GM23338 (cell line): ENCODE measurements around the gene ICAM1. TPM values are rescaled to one million over a fixed set of nuclear protein-coding genes. Genes with fewer than 3 reads are reported as not detected.

Experiments used
- ATAC-seq: fragments of 200-7000 bp; cut with Tn5 transposase; 3 replicates; pipeline ENCODE4 v1.9.1; 2020
- DNase-seq: peaks from one replicate; pipeline ENCODE4 v3.0.0-alpha.2; 2015; ENCODE audit warnings: low spot score
- H2AFZ ChIP-seq: fragments of 200-600 bp; sonication (generic); 2 replicates; pipeline ENCODE4 v1.8.0; 2016; ENCODE audit warnings: antibody characterized with exemption, mild to moderate bottlenecking, moderate library complexity
- H3F3A ChIP-seq: fragments of 200-600 bp; sonication (generic); replicated peaks from 2 replicates; pipeline ENCODE4 v1.8.0; 2017; ENCODE audit warnings: antibody characterized with exemption, mixed run types, low read depth
- H3K27ac ChIP-seq: fragments of 200-600 bp; sonication (generic); 2 replicates; pipeline ENCODE4 v1.6.1; 2016; ENCODE audit warnings: low read depth
- H3K27me3 ChIP-seq: fragments of 200-600 bp; sonication (generic); 2 replicates; pipeline ENCODE4 v1.8.0; 2016; ENCODE audit warnings: mild to moderate bottlenecking, mixed run types, moderate library complexity; ENCODE audit not compliant: insufficient read depth
- H3K36me3 ChIP-seq: fragments of 200-600 bp; sonication (generic); 2 replicates; pipeline ENCODE4 v1.8.0; 2016; ENCODE audit warnings: mild to moderate bottlenecking; ENCODE audit not compliant: insufficient read depth
- H3K4me1 ChIP-seq: fragments of 200-600 bp; sonication (generic); 2 replicates; pipeline ENCODE4 v1.8.0; 2016; ENCODE audit warnings: mild to moderate bottlenecking, moderate library complexity; ENCODE audit not compliant: insufficient read depth
- H3K4me2 ChIP-seq: fragments of 200-600 bp; sonication (generic); 2 replicates; pipeline ENCODE4 v1.7.1; 2017; ENCODE audit warnings: mixed run types
- H3K4me3 ChIP-seq: fragments of 200-600 bp; sonication (generic); 2 replicates; pipeline ENCODE4 v1.6.1; 2016; ENCODE audit warnings: mixed run types
- H3K79me2 ChIP-seq: fragments of 200-600 bp; sonication (generic); replicated peaks from 2 replicates; pipeline ENCODE4 v1.8.0; 2017; ENCODE audit warnings: mild to moderate bottlenecking; ENCODE audit not compliant: insufficient read depth
- H3K9me2 ChIP-seq: fragments of 200-600 bp; sonication (generic); 2 replicates; pipeline ENCODE4 v1.8.0; 2017; ENCODE audit not compliant: insufficient read depth
- H4K20me1 ChIP-seq: fragments of 200-600 bp; sonication (generic); replicated peaks from 2 replicates; pipeline ENCODE4 v1.8.0; 2017; ENCODE audit warnings: mild to moderate bottlenecking; ENCODE audit not compliant: insufficient read depth
- H3K27ac Mint-ChIP-seq: 2 replicates; pipeline ENCODE4 v1.8.0; 2020; ENCODE audit warnings: inconsistent platforms, mild to moderate bottlenecking, moderate library complexity, mixed read lengths
- H3K27me3 Mint-ChIP-seq: 3 replicates; pipeline ENCODE4 v1.8.0; 2022; ENCODE audit warnings: low read depth, mild to moderate bottlenecking, moderate library complexity, mixed read lengths, inconsistent platforms; ENCODE audit not compliant: insufficient read depth, poor library complexity
- H3K36me3 Mint-ChIP-seq: 3 replicates; pipeline ENCODE4 v1.8.0; 2021; ENCODE audit warnings: low read depth, mild to moderate bottlenecking, inconsistent platforms, moderate library complexity, mixed read lengths
- H3K4me1 Mint-ChIP-seq: 3 replicates; pipeline ENCODE4 v1.8.0; 2020; ENCODE audit warnings: mild to moderate bottlenecking, inconsistent platforms, mixed read lengths
- H3K4me3 Mint-ChIP-seq: 3 replicates; pipeline ENCODE4 v1.8.0; 2021; ENCODE audit warnings: moderate library complexity, mild to moderate bottlenecking, inconsistent platforms, mixed read lengths
- H3K9me3 Mint-ChIP-seq: 3 replicates; pipeline ENCODE4 v1.8.0; 2020; ENCODE audit warnings: moderate library complexity, mild to moderate bottlenecking, inconsistent platforms, mixed read lengths
- CREB1 ChIP-seq: fragments of 250-450 bp; sonication (Bioruptor Pico); IDR thresholded peaks from 2 replicates; pipeline ENCODE4 v1.5.0; 2020; ENCODE audit warnings: low read depth, mild to moderate bottlenecking, moderate library complexity
- EZH2 ChIP-seq: fragments of 200-600 bp; sonication (generic); IDR thresholded peaks from one replicate; pipeline ENCODE4 v1.8.0; 2017; ENCODE audit warnings: antibody characterized with exemption, mild to moderate bottlenecking, low read depth; ENCODE audit not compliant: unreplicated experiment
- NANOG ChIP-seq: IDR thresholded peaks from 2 replicates; pipeline ENCODE4 v1.6.1; 2016; ENCODE audit warnings: antibody characterized with exemption, borderline replicate concordance
- POLR2AphosphoS5 ChIP-seq: IDR thresholded peaks from 2 replicates; pipeline ENCODE4 v1.6.1; 2016; ENCODE audit warnings: antibody characterized with exemption, low read depth
- ZNF114 ChIP-seq: fragments of 250-450 bp; sonication (Bioruptor Pico); IDR thresholded peaks from 2 replicates; pipeline ENCODE4 v1.5.0; 2020; ENCODE audit warnings: mild to moderate bottlenecking, moderate library complexity
- ZNF331 ChIP-seq: fragments of 250-450 bp; sonication (Bioruptor Pico); IDR thresholded peaks from 2 replicates; pipeline ENCODE4 v1.5.0; 2020; ENCODE audit warnings: low read depth, mild to moderate bottlenecking, moderate library complexity
- polyA plus RNA-seq: library from polyadenylated mRNA; unstranded; fragments of >200 nt; fragmentation: Nextera tagmentation; extraction: Ambion mirVana; gene quantifications from 2 replicates; pipeline ENCODE4 v1.2.1, GENCODE V29; 2016
- total RNA-seq: library from RNA; depleted of rRNA; stranded (reverse); fragments of >200 nt; shearing (Covaris generic); gene quantifications from 2 replicates; pipeline ENCODE4 v1.2.3, GENCODE V29; 2014
- TF ChIP-seq, protein P1 (sequence below), 2 experiments: fragments of 200-600 bp in 1 of 2; sonication (generic) in 1 of 2; conservative IDR thresholded peaks; 2 replicates each; pipeline versions ENCODE4 v1.5.1 to v1.6.1; 2016 to 2017; ENCODE audit warnings: antibody characterized with exemption in 2 of 2, low read depth in 2 of 2, mild to moderate bottlenecking in 2 of 2, moderate library complexity in 1 of 2
- TF ChIP-seq, protein P2 (sequence below): IDR thresholded peaks from 2 replicates; pipeline ENCODE4 v1.6.1; 2016; ENCODE audit warnings: antibody characterized with exemption

ICAM1 gene
- total and polyA plus RNA-seq, 2 experiments from 2014 or later = 1.6 to 3.5 TPM

DNA sequence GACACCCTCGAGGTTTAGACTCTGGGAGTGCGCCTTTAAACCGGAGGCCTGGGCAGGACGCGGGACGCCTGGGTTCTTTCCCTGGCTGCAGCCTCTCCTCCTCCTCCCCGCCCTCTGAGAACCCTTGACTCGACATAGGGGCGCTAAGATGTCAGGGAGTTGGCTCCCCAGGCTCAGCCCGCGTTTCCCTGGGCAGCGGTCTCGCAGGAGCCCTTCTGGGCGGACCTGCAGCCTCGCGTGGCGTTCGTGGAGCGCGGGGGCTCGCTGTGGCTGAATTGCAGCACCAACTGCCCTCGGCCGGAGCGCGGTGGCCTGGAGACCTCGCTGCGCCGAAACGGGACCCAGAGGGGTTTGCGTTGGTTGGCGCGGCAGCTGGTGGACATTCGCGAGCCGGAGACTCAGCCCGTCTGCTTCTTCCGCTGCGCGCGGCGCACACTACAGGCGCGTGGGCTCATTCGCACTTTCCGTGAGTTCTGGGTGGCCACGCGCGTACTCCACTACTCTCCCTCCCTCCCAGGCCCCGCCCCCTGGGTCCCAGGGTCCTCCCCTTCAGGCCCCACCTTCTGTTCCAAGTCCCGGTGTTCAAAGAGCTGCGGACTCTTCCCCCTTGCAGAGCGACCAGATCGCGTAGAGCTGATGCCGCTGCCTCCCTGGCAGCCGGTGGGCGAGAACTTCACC lies 20.1 kb downstream of the ICAM1 start:
- Histone ChIP-seq H3F3A (peaks cover 24% of the 10 kb centered on the region; the same call in 1 of the 2 replicates), H4K20me1 (no peaks in the 10 kb centered on the region; the same call in 1 of the 2 replicates), H3K79me2 (no peaks in the 10 kb centered on the region), H3K9me2 (no peaks in the 10 kb centered on the region), H2AFZ (peak overlapping the region; percentile 98), H3K4me2 (peak overlapping the region; percentile 94), H3K4me3 (peak overlapping the region; percentile 71), H3K27ac (no peak overlapping the region), H3K27me3 (peaks cover 100% of the 10 kb centered on the region), H3K4me1 (peaks cover 24% of the 10 kb centered on the region), H3K36me3 (no peaks in the 10 kb centered on the region)
- Mint-ChIP-seq H3K4me3 (peak overlapping the region; percentile 77), H3K36me3 (no peaks in the 10 kb centered on the region), H3K4me1 (peaks cover 38% of the 10 kb centered on the region), H3K9me3 (peaks cover 3% of the 10 kb centered on the region; the same call in 1 of the 3 replicates), H3K27me3 (peaks cover 98% of the 10 kb centered on the region), H3K27ac (no peak overlapping the region)
- TF ChIP-seq EZH2 = peak; percentile 63
- TF ChIP-seq, protein P1, sequence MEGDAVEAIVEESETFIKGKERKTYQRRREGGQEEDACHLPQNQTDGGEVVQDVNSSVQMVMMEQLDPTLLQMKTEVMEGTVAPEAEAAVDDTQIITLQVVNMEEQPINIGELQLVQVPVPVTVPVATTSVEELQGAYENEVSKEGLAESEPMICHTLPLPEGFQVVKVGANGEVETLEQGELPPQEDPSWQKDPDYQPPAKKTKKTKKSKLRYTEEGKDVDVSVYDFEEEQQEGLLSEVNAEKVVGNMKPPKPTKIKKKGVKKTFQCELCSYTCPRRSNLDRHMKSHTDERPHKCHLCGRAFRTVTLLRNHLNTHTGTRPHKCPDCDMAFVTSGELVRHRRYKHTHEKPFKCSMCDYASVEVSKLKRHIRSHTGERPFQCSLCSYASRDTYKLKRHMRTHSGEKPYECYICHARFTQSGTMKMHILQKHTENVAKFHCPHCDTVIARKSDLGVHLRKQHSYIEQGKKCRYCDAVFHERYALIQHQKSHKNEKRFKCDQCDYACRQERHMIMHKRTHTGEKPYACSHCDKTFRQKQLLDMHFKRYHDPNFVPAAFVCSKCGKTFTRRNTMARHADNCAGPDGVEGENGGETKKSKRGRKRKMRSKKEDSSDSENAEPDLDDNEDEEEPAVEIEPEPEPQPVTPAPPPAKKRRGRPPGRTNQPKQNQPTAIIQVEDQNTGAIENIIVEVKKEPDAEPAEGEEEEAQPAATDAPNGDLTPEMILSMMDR (conservative IDR thresholded peaks at IDR 0.05; ENCODE audit: low read depth in 2 of 2) = no peak
- peak; percentile 76 for DNase-seq
- ATAC-seq = peak; percentile 3

DNA sequence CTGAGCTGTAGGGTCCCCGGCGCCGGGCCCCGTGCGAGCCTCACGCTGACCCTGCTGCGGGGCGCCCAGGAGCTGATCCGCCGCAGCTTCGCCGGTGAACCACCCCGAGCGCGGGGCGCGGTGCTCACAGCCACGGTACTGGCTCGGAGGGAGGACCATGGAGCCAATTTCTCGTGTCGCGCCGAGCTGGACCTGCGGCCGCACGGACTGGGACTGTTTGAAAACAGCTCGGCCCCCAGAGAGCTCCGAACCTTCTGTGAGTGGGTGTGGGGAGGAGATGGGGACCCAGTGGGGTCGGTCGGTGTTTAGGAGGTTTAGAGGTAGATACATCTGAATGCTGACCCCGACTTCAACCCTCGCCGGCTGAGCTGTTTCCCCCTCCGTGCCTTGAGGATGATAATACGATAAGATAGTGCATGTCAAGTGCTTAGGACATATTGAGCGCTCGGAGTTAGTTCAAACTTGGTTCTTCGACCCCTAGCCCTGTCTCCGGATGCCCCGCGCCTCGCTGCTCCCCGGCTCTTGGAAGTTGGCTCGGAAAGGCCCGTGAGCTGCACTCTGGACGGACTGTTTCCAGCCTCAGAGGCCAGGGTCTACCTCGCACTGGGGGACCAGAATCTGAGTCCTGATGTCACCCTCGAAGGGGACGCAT lies 20.8 kb downstream of the ICAM1 start:
- H3K36me3 ChIP-seq = no peaks in the 10 kb centered on the region
- H3K27me3 ChIP-seq = peaks cover 100% of the 10 kb centered on the region
- H3K9me2 ChIP-seq = no peaks in the 10 kb centered on the region
- no peak for DNase-seq
- no peaks in the 10 kb centered on the region; the same call in 1 of the 2 replicates for H4K20me1 ChIP-seq
- H3K4me3 ChIP-seq = peak overlapping the region; percentile 71
- peaks cover 18% of the 10 kb centered on the region for H3K4me1 ChIP-seq
- no peak for ATAC-seq
- H2AFZ ChIP-seq = peak overlapping the region; percentile 98
- H3K4me1 Mint-ChIP-seq = peaks cover 35% of the 10 kb centered on the region
- H3K27ac Mint-ChIP-seq = no peak overlapping the region
- peaks cover 96% of the 10 kb centered on the region for H3K27me3 Mint-ChIP-seq
- no peaks in the 10 kb centered on the region for H3K79me2 ChIP-seq
- peak overlapping the region; percentile 94 for H3K4me2 ChIP-seq
- TF ChIP-seq EZH2 = peak; percentile 74
- no peak for TF ChIP-seq ZNF331 (CRISPR knock-in tag)
- no peaks in the 10 kb centered on the region for H3K36me3 Mint-ChIP-seq
- peaks cover 3% of the 10 kb centered on the region; the same call in 1 of the 3 replicates for H3K9me3 Mint-ChIP-seq
- H3K4me3 Mint-ChIP-seq = peak overlapping the region; percentile 77
- no peak overlapping the region for H3K27ac ChIP-seq
- peaks cover 25% of the 10 kb centered on the region; the same call in 1 of the 2 replicates for H3F3A ChIP-seq

DNA sequence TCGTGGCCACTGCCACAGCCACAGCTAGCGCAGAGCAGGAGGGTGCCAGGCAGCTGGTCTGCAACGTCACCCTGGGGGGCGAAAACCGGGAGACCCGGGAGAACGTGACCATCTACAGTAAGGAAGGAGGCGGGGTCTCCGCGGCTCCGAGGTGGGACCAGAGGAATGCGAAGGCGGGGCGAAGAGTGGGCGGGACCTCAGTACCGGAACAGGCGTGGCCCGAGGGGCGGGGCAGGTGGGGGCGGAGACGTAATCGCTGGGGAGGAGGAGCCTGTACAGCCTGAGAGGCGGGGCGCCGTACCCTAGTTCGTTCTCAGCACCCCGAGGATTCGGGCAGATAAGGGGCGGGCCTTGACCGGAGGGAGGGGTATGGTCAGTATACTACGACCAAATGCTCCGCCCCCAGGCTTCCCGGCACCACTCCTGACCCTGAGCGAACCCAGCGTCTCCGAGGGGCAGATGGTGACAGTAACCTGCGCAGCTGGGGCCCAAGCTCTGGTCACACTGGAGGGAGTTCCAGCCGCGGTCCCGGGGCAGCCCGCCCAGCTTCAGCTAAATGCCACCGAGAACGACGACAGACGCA lies 21.4 kb downstream of the ICAM1 start:
- H3K9me3 Mint-ChIP-seq = peaks cover 3% of the 10 kb centered on the region; the same call in 1 of the 3 replicates
- H3K27ac ChIP-seq = no peak overlapping the region
- peak overlapping the region; percentile 94 for H3K4me2 ChIP-seq
- no peaks in the 10 kb centered on the region for H3K36me3 Mint-ChIP-seq
- peaks cover 17% of the 10 kb centered on the region for H3K4me1 ChIP-seq
- peaks cover 96% of the 10 kb centered on the region for H3K27me3 Mint-ChIP-seq
- H3K4me3 Mint-ChIP-seq = peak overlapping the region; percentile 77
- H3K4me3 ChIP-seq = peak overlapping the region; percentile 71
- H4K20me1 ChIP-seq = no peaks in the 10 kb centered on the region; the same call in 1 of the 2 replicates
- peaks cover 35% of the 10 kb centered on the region for H3K4me1 Mint-ChIP-seq
- H3F3A ChIP-seq = peaks cover 27% of the 10 kb centered on the region; the same call in 1 of the 2 replicates
- H2AFZ ChIP-seq = peak overlapping the region; percentile 98
- peaks cover 100% of the 10 kb centered on the region for H3K27me3 ChIP-seq
- H3K79me2 ChIP-seq = no peaks in the 10 kb centered on the region
- no peaks in the 10 kb centered on the region for H3K36me3 ChIP-seq
- peak; percentile 98 for DNase-seq
- H3K27ac Mint-ChIP-seq = no peak overlapping the region
- peak; percentile 38 for ATAC-seq
- no peaks in the 10 kb centered on the region for H3K9me2 ChIP-seq
- no peak for TF ChIP-seq ZNF114 (CRISPR knock-in tag)
- TF ChIP-seq CREB1 (CRISPR knock-in tag) = no peak
- TF ChIP-seq POLR2AphosphoS5 = no peak
- TF ChIP-seq NANOG = no peak
- TF ChIP-seq, protein P2, sequence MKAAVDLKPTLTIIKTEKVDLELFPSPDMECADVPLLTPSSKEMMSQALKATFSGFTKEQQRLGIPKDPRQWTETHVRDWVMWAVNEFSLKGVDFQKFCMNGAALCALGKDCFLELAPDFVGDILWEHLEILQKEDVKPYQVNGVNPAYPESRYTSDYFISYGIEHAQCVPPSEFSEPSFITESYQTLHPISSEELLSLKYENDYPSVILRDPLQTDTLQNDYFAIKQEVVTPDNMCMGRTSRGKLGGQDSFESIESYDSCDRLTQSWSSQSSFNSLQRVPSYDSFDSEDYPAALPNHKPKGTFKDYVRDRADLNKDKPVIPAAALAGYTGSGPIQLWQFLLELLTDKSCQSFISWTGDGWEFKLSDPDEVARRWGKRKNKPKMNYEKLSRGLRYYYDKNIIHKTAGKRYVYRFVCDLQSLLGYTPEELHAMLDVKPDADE = no peak
